ENCODE results near the gene SLC19A1.

DNA sequence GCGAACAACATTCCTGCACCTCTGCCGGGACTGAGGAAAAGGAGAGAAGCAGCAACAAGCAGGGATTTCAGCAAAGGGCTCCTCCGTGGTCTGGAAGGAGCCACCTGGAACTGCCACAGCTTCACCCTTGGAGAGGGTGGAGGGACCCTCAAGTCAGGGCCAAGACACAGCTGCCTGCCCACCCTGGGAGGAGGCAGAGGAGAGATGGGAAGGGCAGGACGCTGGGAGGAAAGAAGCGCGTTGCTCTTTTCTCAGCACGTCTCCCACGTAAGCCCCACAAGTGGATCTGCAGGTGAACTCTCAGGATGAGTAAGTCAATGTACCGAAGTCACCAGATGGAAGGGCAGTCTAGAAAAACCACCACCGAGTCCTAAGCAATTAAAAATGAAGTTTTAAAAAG is 39.6 kb downstream of the SLC19A1 start:
- TF ChIP-seq, protein P1, sequence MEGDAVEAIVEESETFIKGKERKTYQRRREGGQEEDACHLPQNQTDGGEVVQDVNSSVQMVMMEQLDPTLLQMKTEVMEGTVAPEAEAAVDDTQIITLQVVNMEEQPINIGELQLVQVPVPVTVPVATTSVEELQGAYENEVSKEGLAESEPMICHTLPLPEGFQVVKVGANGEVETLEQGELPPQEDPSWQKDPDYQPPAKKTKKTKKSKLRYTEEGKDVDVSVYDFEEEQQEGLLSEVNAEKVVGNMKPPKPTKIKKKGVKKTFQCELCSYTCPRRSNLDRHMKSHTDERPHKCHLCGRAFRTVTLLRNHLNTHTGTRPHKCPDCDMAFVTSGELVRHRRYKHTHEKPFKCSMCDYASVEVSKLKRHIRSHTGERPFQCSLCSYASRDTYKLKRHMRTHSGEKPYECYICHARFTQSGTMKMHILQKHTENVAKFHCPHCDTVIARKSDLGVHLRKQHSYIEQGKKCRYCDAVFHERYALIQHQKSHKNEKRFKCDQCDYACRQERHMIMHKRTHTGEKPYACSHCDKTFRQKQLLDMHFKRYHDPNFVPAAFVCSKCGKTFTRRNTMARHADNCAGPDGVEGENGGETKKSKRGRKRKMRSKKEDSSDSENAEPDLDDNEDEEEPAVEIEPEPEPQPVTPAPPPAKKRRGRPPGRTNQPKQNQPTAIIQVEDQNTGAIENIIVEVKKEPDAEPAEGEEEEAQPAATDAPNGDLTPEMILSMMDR (IDR thresholded peaks at IDR 0.05 in 4 of 5, conservative IDR thresholded peaks at IDR 0.05 in 1 of 5): no peak
- TF ChIP-seq POLR2A (IDR thresholded peaks at IDR 0.05): no peak
